OCI-M1 (cell line): ENCODE data around the gene UBE2Q2.
"Not testable (repeated sequence)": the region's sequence is repeated elsewhere in the genome, so short reads cannot be mapped to it uniquely, and the experiment has no call there.

ENCODE experiments used
- DNase-seq: peaks from one replicate; lab custom pipeline; 2025; lab: John Stamatoyannopoulos, UW

The UBE2Q2 gene

GRCh38 chr15:75864213-75865059 is 21.2 kb downstream of the UBE2Q2 start:
- DNase-seq, result peak; percentile 85

GRCh38 chr15:75866045-75866444 is 22.8 kb downstream of the UBE2Q2 start:
- DNase-seq, result not testable (repeated sequence)

- peak; percentile 58 for DNase-seq
Measured at GRCh38 chr15:75866916-75867315, 23.7 kb downstream of the UBE2Q2 start.

GRCh38 chr15:75867449-75867848 is 24.2 kb downstream of the UBE2Q2 start:
- DNase-seq, result peak; percentile 70

GRCh38 chr15:75868019-75868418 is 24.8 kb downstream of the UBE2Q2 start:
- no peak for DNase-seq

- DNase-seq, result no peak
Measured at GRCh38 chr15:75869446-75869845, 26.2 kb downstream of the UBE2Q2 start.

GRCh38 chr15:75871589-75871988 is 28.3 kb downstream of the UBE2Q2 start:
- DNase-seq, result not testable (repeated sequence)

GRCh38 chr15:75872403-75872990 is 29.2 kb downstream of the UBE2Q2 start:
- DNase-seq, result peak; percentile 45

- DNase-seq, result no peak
Measured at GRCh38 chr15:75884041-75884440, 40.8 kb downstream of the UBE2Q2 start.

- DNase-seq, result no peak
Measured at GRCh38 chr15:75887178-75887577, 43.9 kb downstream of the UBE2Q2 start.

- peak; percentile 59 for DNase-seq
Measured at GRCh38 chr15:75891895-75892294, 48.6 kb downstream of the UBE2Q2 start.

GRCh38 chr15:75895731-75896130 is 52.5 kb downstream of the UBE2Q2 start:
- DNase-seq, result no peak

- DNase-seq, result peak; percentile 16
Measured at GRCh38 chr15:75900577-75900976, 57.3 kb downstream of the UBE2Q2 start.

GRCh38 chr15:75902129-75902557 is 58.9 kb downstream of the UBE2Q2 start:
- no peak for DNase-seq

GRCh38 chr15:75903331-75904239 is 60.3 kb downstream of the UBE2Q2 start, which contains the start of gene FBXO22:
TSS of gene FBXO22 (plus strand) at chr15:75903878. CDS start at chr15:75903964, 86 bp downstream.
- peak; percentile 96 for DNase-seq

GRCh38 chr15:75905231-75905630 is 62.0 kb downstream of the UBE2Q2 start:
- DNase-seq, result no peak

- not testable (repeated sequence) for DNase-seq
Measured at GRCh38 chr15:75910355-75910754, 67.1 kb downstream of the UBE2Q2 start.

GRCh38 chr15:75916978-75917377 is 73.7 kb downstream of the UBE2Q2 start:
- no peak for DNase-seq

- DNase-seq, result no peak
Measured at GRCh38 chr15:75918135-75918534, 74.9 kb downstream of the UBE2Q2 start.

GRCh38 chr15:75920079-75920478 is 76.8 kb downstream of the UBE2Q2 start:
- no peak for DNase-seq

GRCh38 chr15:75921732-75922703 is 78.8 kb downstream of the UBE2Q2 start:
- DNase-seq, result peak; percentile 81
